Measurements from ENCODE around the gene MSANTD1. TPM values are rescaled to one million over a fixed set of nuclear protein-coding genes. Genes with fewer than 3 reads are reported as not detected.

MSANTD1 gene
- total RNA-seq, 1 donor from 2014 or later, result 1.9 TPM

DNA sequence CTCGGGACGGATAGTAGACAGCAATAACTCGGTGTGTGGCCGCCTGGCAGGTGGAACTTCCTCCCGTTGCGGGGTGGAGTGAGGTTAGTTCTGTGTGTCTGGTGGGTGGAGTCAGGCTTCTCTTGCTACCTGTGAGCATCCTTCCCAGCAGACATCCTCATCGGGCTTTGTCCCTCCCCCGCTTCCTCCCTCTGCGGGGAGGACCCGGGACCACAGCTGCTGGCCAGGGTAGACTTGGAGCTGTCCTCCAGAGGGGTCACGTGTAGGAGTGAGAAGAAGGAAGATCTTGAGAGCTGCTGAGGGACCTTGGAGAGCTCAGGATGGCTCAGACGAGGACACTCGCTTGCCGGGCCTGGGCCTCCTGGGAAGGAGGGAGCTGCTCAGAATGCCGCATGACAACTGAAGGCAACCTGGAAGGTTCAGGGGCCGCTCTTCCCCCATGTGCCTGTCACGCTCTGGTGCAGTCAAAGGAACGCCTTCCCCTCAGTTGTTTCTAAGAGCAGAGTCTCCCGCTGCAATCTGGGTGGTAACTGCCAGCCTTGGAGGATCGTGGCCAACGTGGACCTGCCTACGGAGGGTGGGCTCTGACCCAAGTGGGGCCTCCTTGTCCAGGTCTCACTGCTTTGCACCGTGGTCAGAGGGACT is 5.7 kb upstream of the MSANTD1 start:
- peaks cover 43% of the 10 kb centered on the region for H3K36me3 ChIP-seq
- H3K4me3 ChIP-seq, result no peak overlapping the region
- TF ChIP-seq, protein P1, sequence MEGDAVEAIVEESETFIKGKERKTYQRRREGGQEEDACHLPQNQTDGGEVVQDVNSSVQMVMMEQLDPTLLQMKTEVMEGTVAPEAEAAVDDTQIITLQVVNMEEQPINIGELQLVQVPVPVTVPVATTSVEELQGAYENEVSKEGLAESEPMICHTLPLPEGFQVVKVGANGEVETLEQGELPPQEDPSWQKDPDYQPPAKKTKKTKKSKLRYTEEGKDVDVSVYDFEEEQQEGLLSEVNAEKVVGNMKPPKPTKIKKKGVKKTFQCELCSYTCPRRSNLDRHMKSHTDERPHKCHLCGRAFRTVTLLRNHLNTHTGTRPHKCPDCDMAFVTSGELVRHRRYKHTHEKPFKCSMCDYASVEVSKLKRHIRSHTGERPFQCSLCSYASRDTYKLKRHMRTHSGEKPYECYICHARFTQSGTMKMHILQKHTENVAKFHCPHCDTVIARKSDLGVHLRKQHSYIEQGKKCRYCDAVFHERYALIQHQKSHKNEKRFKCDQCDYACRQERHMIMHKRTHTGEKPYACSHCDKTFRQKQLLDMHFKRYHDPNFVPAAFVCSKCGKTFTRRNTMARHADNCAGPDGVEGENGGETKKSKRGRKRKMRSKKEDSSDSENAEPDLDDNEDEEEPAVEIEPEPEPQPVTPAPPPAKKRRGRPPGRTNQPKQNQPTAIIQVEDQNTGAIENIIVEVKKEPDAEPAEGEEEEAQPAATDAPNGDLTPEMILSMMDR (IDR thresholded peaks at IDR 0.05), result no peak
- no peaks in the 10 kb centered on the region for H3K9me3 ChIP-seq
- intact Hi-C loops (cut with DNase I), result no loop called here
- ATAC-seq (no peak), DNase-seq (no peak)
- no peaks in the 10 kb centered on the region for H3K4me1 ChIP-seq
- H3K27ac ChIP-seq, result no peak overlapping the region
- H3K27me3 ChIP-seq (ENCODE audit: low read depth), result no peaks in the 10 kb centered on the region

DNA sequence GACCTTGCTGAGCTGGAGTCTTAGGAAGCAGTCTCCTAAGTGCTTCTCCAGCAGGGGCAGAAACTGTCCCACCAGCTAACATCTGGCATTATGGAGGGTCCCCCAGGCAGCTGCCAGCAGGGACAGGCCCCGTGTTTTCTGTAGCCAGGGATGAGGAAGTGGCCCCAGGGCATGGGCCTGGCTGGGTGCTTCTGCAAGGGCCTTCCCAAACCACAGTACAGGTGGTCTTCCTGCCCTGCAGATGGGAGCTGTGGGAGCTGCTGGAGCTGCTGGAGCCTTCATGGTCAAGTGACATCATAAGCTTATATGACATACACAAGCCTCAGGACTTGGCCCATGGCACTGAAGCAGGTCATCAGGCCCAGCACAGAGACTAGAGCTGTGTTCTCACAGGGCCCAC is 5.0 kb upstream of the MSANTD1 start:
- Histone ChIP-seq H3K9me3 (no peaks in the 10 kb centered on the region), H3K4me1 (no peaks in the 10 kb centered on the region), H3K36me3 (peaks cover 36% of the 10 kb centered on the region), H3K27me3 (ENCODE audit: low read depth) (no peaks in the 10 kb centered on the region), H3K4me3 (no peak overlapping the region), H3K27ac (no peak overlapping the region)
- intact Hi-C loops (cut with DNase I), result no loop called here
- TF ChIP-seq, protein P1 (IDR thresholded peaks at IDR 0.05), result no peak
- ATAC-seq (no peak), DNase-seq (no peak)

DNA sequence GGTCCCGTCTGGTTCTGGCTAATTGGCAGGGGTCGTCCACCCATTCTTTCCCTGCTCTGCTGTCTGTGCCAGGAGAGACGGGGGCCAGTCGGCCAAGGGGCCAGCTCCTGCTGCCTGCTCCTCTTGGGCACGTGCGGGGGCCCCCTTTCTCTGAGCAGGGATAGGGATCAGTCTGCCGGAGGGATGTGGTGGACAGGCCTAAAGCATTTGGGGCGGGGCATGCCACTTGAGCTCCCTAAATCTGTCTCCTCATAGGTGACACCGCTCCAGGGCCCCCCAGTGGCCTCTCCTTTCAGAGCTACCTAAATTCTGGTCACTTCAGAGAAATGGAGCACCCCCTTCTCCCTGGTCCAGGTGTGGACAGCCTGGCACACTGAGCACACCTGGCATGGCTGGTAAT is 4.2 kb upstream of the MSANTD1 start:
- Histone ChIP-seq H3K4me1 (no peaks in the 10 kb centered on the region), H3K9me3 (no peaks in the 10 kb centered on the region), H3K4me3 (no peak overlapping the region), H3K36me3 (peaks cover 28% of the 10 kb centered on the region), H3K27me3 (ENCODE audit: low read depth) (no peaks in the 10 kb centered on the region), H3K27ac (no peak overlapping the region)
- no peak for DNase-seq
- TF ChIP-seq, protein P1 (IDR thresholded peaks at IDR 0.05), result no peak
- ATAC-seq, result no peak
- intact Hi-C loops (cut with DNase I), result no loop called here

DNA sequence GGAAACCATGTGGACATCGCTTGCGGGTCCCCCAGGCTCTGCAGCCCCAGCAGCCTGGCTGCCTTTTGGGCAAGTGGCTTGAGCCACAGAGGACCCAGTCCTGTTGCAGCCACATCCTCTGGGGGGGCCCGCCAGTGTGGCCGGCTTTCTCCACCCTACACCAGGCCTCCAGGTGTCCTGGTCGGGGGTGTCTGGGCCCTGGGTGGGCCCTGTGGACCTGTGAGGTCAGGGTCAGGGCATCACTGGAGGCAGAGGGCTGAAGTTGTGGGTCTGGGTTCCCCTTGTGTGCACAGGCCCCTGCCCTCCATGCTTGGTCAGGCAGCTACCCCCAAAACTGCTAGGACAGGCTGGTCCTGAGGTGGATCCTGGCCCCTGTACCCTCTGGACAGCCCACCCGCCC is 3.3 kb upstream of the MSANTD1 start:
- Histone ChIP-seq H3K4me3 (no peak overlapping the region), H3K4me1 (no peaks in the 10 kb centered on the region), H3K27ac (no peak overlapping the region), H3K9me3 (no peaks in the 10 kb centered on the region), H3K36me3 (peaks cover 19% of the 10 kb centered on the region), H3K27me3 (ENCODE audit: low read depth) (no peaks in the 10 kb centered on the region)
- intact Hi-C loops (cut with DNase I), result no loop called here
- DNase-seq, result no peak
- TF ChIP-seq, protein P1 (IDR thresholded peaks at IDR 0.05), result no peak
- ATAC-seq, result no peak

DNA sequence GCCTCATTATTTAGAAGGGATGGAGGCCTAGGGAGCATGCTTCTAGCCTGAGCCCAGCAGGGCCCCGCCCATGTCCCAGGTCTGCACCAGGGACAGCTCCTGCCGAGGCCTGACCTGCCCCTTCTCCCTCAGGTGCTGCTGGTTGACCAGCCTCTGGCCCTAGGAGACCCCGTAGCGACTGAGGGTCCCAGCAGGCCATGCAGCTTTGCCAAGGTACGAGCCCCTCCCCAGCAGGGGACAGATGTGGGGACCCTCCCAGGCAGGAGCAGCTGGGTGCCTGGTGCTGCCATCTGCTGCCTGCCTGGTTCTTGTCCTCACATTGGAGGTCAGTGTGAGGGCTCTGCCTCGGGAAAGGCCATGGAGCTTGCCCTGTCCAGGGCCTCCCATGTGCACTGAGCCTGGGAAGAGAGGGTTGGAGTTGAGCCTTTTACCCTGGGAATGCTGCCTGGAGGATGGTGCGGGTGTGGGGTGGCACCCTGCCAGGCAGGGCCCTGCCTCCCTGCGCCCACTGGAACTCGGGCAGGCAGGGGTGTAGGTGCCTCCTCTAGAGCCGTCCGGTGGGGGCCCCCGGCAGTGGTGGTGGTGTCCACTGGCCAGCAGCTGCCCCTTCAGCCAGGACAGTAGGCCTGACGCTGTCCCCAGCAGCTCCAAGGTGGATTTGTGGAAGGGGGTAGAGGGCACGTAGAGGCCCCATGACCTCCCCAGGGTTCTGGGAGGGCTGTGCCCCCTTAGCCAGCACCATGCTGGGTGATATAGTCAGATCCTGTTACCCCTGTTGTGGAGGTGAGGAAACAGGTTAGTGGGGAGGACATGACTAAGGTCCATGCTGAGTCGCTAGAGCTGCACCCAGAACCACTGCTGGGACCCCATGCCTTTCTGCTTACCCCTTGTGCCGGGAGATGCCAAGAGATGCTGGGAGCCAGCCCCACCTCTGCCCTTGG is 2.2 kb upstream of the MSANTD1 start:
- H3K4me3 ChIP-seq, result no peak overlapping the region
- TF ChIP-seq, protein P1 (IDR thresholded peaks at IDR 0.05), result no peak
- intact Hi-C loops (cut with DNase I), result no loop called here
- no peaks in the 10 kb centered on the region for H3K27me3 ChIP-seq (ENCODE audit: low read depth)
- H3K9me3 ChIP-seq, result no peaks in the 10 kb centered on the region
- H3K27ac ChIP-seq, result no peak overlapping the region
- no peaks in the 10 kb centered on the region for H3K4me1 ChIP-seq
- DNase-seq (no peak), ATAC-seq (no peak)
- H3K36me3 ChIP-seq, result peaks cover 9% of the 10 kb centered on the region
